Skeletal muscle tissue (tissue), 4 donors: Measurements from ENCODE around the gene HDAC2. TPM values are rescaled to one million over a fixed set of nuclear protein-coding genes. Genes with fewer than 3 reads are reported as not detected.
A peak's percentile ranks its signal among the peaks of the same experiment; 100 is the strongest.

ENCODE experiments used
- H3K27ac ChIP-seq: one replicate; pipeline ENCODE4 v1.7.0; 2013; ENCODE audit warnings: mild to moderate bottlenecking, low read depth, low read length, inconsistent platforms
- H3K27me3 ChIP-seq, 3 donors: one replicate each; pipeline ENCODE4 v1.7.0; 2013; ENCODE audit warnings: low read length in 3 of 3; ENCODE audit not compliant: control insufficient read depth in 3 of 3, insufficient read depth in 3 of 3
- H3K36me3 ChIP-seq, 3 donors: one replicate each; pipeline ENCODE4 v1.7.0; 2013; ENCODE audit warnings: low read length in 3 of 3; ENCODE audit not compliant: control insufficient read depth in 3 of 3, insufficient read depth in 3 of 3
- H3K4me1 ChIP-seq, 3 donors: one replicate each; pipeline ENCODE4 v1.7.0; 2013; ENCODE audit warnings: low read length in 3 of 3, mild to moderate bottlenecking in 3 of 3; ENCODE audit not compliant: control insufficient read depth in 3 of 3, insufficient read depth in 3 of 3
- H3K4me3 ChIP-seq, 3 donors: one replicate each; pipeline ENCODE4 v1.7.0; 2013; ENCODE audit warnings: low read length in 3 of 3
- H3K9ac ChIP-seq, 3 donors: one replicate each; pipeline ENCODE4 v1.7.0; 2013; ENCODE audit warnings: low read length in 3 of 3, mild to moderate bottlenecking in 3 of 3, moderate library complexity in 2 of 3, low read depth in 1 of 3
- H3K9me3 ChIP-seq, 3 donors: one replicate each; pipeline ENCODE4 v1.7.0; 2013; ENCODE audit warnings: low read length in 3 of 3; ENCODE audit not compliant: control insufficient read depth in 3 of 3
- total RNA-seq: library from RNA; depleted of rRNA; stranded (reverse); fragments of >200 nt; gene quantifications from one replicate; pipeline ENCODE4 v1.2.3, GENCODE V29; 2014
- donor health status: Osteomylitis.

The HDAC2 gene
- total RNA-seq, 1 donor from 2014 or later: 64.2 TPM

DNA sequence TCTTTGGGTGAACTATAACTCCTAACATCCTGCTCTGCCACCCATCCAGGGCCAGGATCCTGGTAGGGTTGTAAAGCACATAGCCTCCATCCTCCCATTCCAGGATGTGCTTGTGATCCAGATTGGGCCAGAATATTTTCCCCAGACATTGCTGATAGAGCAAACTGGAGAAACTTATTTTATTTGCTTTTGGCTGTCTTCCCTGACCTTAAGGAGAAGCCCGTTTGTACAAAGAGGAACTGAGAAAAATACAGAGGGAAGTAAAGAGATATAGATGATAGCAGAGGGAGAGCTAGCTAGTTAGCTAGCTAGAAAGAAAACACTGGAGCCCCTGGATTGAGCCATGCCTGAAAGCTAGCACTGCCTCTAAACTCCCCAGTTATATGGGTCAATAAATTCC is 9.0 kb upstream of the HDAC2 start:
- H3K4me3 ChIP-seq: no peak overlapping the region
- no peaks in the 10 kb centered on the region for H3K4me1 ChIP-seq
- no peak overlapping the region for H3K9ac ChIP-seq
- H3K36me3 ChIP-seq: no peaks in the 10 kb centered on the region
- no peaks in the 10 kb centered on the region for H3K9me3 ChIP-seq
- no peak overlapping the region for H3K27ac ChIP-seq
- H3K27me3 ChIP-seq: no peaks in the 10 kb centered on the region

DNA sequence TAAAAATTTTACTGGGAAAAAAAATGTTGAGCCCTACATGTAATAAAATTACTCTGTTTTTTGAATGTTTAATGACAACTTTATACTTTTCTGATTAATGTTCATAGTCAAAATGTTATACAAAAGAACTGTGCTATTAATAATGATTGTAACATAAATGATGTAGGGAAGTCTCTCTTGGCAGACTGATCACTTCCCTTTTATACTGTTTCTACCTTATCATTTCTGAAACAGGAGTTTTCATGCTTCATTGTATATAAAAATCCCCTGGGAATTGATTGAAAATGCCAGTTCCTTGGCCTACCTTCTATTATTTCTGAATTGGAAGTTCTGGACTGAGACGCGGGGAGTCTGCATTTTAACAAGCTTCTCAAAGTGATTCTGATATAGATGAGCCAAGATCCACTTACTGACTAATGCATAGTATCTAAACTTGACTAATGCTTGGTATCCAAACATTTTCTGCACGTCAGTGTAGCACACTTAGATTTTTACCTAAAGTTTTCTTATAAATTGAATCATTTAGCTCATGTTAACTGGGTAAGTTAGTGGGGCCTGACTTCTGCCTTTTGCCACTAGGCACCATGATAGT is 7.2 kb upstream of the HDAC2 start:
- Histone ChIP-seq H3K4me1 (no peaks in the 10 kb centered on the region), H3K9ac (no peak overlapping the region), H3K36me3 (no peaks in the 10 kb centered on the region), H3K27ac (no peak overlapping the region), H3K4me3 (no peak overlapping the region), H3K27me3 (no peaks in the 10 kb centered on the region), H3K9me3 (no peaks in the 10 kb centered on the region)

GRCh38 chr6:113976806-113977205 is 5.9 kb upstream of the HDAC2 start:
- H3K9ac ChIP-seq: no peak overlapping the region
- H3K36me3 ChIP-seq: no peaks in the 10 kb centered on the region
- H3K27me3 ChIP-seq: no peaks in the 10 kb centered on the region
- H3K4me1 ChIP-seq: peaks cover under 1 to 2% (median under 1%) of the 10 kb centered on the region in 3 donors
- no peak overlapping the region for H3K27ac ChIP-seq
- H3K9me3 ChIP-seq: no peaks in the 10 kb centered on the region
- H3K4me3 ChIP-seq: no peak overlapping the region

DNA sequence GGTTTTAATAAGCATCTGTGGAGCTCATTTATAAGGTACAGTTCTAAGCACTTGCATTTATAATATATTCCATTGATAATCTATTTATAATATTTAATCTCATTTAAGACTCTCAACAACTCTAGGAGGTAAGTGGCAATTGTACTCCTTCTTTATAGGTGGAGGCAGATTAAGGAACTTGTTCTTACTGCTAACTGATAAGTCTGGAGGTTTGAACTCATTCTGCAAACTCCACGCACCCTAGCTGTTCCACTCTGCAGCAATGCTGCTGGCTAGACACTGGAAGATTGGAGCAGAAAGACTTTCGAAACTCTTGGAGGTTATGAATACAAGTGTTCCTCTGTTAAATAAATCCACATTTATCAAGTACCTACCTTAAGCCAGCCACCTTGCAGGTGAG is 793 bp upstream of the HDAC2 start:
- H3K9me3 ChIP-seq: no peaks in the 10 kb centered on the region
- peak overlapping the region; percentile 88 to 93 (median 89) for H3K9ac ChIP-seq
- H3K27ac ChIP-seq: no peak overlapping the region
- peaks cover 14 to 22% (median 20%) of the 10 kb centered on the region in 3 donors for H3K4me1 ChIP-seq
- peak overlapping the region; percentile 91 to 96 (median 92) for H3K4me3 ChIP-seq
- H3K27me3 ChIP-seq: no peaks in the 10 kb centered on the region
- H3K36me3 ChIP-seq: no peaks in the 10 kb centered on the region

DNA sequence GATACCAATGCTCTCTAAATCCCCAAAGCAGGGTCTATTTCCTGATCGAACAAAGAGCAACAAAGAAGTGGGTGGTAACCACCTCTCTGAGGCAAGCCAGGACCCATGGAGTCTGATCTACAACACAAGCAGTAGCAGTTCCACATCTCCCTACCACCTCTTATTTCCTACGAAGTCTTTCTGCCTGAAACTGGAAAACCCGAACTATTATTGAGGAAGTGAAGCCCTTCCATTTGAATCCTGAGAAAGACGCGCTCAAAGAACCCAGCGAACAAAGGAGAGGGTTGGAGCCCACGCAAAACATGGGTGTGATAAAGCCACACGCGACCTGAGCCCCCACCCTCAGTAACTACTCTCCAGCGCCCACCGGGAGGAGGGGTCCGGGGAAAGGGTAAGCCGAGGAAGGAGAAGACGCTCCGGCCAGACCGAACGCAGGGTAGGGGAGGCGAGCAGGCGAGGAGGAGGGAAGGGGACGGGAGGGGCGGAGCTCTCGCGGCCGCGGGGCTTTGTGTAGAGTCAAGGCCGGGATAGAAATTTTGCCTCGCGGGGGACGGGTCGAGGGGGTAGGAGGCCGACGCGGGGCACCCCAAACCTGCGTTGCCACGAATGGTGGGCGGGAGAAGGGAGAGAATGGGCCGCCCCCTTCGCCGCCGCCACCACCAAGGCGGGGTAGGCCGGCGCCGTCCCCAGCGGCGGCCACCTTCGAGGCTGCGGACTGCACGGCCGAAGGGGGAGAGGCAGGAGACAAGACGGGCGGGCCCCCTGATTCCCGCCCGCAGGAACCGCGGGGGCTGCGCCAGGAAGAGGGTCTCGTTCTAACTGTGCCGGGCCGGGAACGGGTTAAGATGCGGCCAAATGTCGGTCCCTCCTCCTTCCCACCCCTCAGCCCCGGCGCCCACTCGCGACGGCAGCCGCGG is 802 bp downstream of the HDAC2 start:
- Histone ChIP-seq H3K4me1 (peaks cover 14 to 22% (median 21%) of the 10 kb centered on the region in 3 donors), H3K27me3 (no peaks in the 10 kb centered on the region), H3K9ac (peak overlapping the region; percentile 88 to 93 (median 89))

GRCh38 chr6:113968472-113968871 is 2.5 kb downstream of the HDAC2 start:
- peak overlapping the region in 2 of 3 donors; percentile 12 to 39 for H3K9ac ChIP-seq
- H3K36me3 ChIP-seq: no peaks in the 10 kb centered on the region
- H3K4me3 ChIP-seq: peak overlapping the region in 2 of 3 donors; percentile 10 to 37
- H3K4me1 ChIP-seq: peaks cover 14 to 24% (median 22%) of the 10 kb centered on the region in 3 donors
- no peak overlapping the region for H3K27ac ChIP-seq
- H3K9me3 ChIP-seq: no peaks in the 10 kb centered on the region
- no peaks in the 10 kb centered on the region for H3K27me3 ChIP-seq

More for the DNA sequence above, 802 bp downstream of the HDAC2 start:
- Histone ChIP-seq H3K4me3 (peak overlapping the region; percentile 91 to 96 (median 92)), H3K36me3 (no peaks in the 10 kb centered on the region), H3K27ac (peak overlapping the region; percentile 85), H3K9me3 (no peaks in the 10 kb centered on the region)

- Histone ChIP-seq H3K9me3 (no peaks in the 10 kb centered on the region), H3K36me3 (no peaks in the 10 kb centered on the region), H3K27me3 (no peaks in the 10 kb centered on the region), H3K27ac (no peak overlapping the region), H3K4me3 (no peak overlapping the region), H3K9ac (no peak overlapping the region), H3K4me1 (peaks cover 14 to 24% (median 22%) of the 10 kb centered on the region in 3 donors)
These were observed 3.2 kb downstream of the HDAC2 start for GRCh38 chr6:113967777-113968176.

GRCh38 chr6:113960795-113961194 is 10.2 kb downstream of the HDAC2 start:
- Histone ChIP-seq H3K27me3 (no peaks in the 10 kb centered on the region), H3K36me3 (peaks cover 0 to 5% (median 3%) of the 10 kb centered on the region in 3 donors), H3K4me1 (peaks cover 0 to 11% (median 0%) of the 10 kb centered on the region in 3 donors), H3K27ac (no peak overlapping the region), H3K4me3 (no peak overlapping the region), H3K9ac (no peak overlapping the region), H3K9me3 (no peaks in the 10 kb centered on the region)

DNA sequence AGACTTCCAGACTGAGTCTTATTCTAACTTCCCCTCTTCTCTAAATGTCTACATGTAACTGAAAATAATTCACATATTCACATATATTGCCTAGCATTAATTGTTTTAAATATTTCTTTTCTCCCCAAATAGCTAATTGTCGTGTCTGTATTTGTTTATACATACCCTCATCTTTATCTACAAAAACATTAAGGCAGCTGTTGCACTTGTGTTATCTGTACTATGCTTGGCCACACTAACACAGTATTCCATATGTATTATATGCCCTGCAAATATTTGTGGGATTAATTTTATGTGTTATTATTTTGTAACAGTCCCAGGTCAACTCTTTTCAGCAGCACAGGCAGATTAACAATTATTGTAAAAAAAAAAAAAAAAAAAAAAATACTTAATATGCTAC is 11.7 kb downstream of the HDAC2 start:
- no peak overlapping the region for H3K9ac ChIP-seq
- H3K4me3 ChIP-seq: no peak overlapping the region
- no peaks in the 10 kb centered on the region for H3K9me3 ChIP-seq
- no peaks in the 10 kb centered on the region for H3K27me3 ChIP-seq
- H3K36me3 ChIP-seq: peaks cover 0 to 13% (median 11%) of the 10 kb centered on the region in 3 donors
- no peak overlapping the region for H3K27ac ChIP-seq
- peaks cover 0 to 7% (median 0%) of the 10 kb centered on the region in 3 donors for H3K4me1 ChIP-seq

GRCh38 chr6:113954653-113955052 is 16.3 kb downstream of the HDAC2 start:
- Histone ChIP-seq H3K9ac (no peak overlapping the region), H3K27ac (no peak overlapping the region), H3K4me1 (no peaks in the 10 kb centered on the region), H3K4me3 (no peak overlapping the region), H3K9me3 (no peaks in the 10 kb centered on the region), H3K36me3 (peaks cover 1 to 23% (median 18%) of the 10 kb centered on the region in 3 donors), H3K27me3 (no peaks in the 10 kb centered on the region)
